Measurements from ENCODE around the gene FUT7.
"Not testable (repeated sequence)": the region's sequence is repeated elsewhere in the genome, so short reads cannot be mapped to it uniquely, and the experiment has no call there.

FUT7 gene

GRCh38 chr9:137033481-137033880 lies 1.6 kb upstream of the FUT7 start:
- DNase-seq (ENCODE audit: low read depth in 3 of 3), result not testable (repeated sequence)

GRCh38 chr9:137032858-137033257 lies 970 bp upstream of the FUT7 start:
- no peak for DNase-seq (ENCODE audit: low read depth in 3 of 3)

GRCh38 chr9:137030538-137031527 lies 1.1 kb downstream of the FUT7 start:
- DNase-seq (ENCODE audit: low read depth in 3 of 3), result no peak

- no peak for DNase-seq (ENCODE audit: low read depth in 3 of 3)
Observed at GRCh38 chr9:137030006-137030405, 1.9 kb downstream of the FUT7 start.

DNA sequence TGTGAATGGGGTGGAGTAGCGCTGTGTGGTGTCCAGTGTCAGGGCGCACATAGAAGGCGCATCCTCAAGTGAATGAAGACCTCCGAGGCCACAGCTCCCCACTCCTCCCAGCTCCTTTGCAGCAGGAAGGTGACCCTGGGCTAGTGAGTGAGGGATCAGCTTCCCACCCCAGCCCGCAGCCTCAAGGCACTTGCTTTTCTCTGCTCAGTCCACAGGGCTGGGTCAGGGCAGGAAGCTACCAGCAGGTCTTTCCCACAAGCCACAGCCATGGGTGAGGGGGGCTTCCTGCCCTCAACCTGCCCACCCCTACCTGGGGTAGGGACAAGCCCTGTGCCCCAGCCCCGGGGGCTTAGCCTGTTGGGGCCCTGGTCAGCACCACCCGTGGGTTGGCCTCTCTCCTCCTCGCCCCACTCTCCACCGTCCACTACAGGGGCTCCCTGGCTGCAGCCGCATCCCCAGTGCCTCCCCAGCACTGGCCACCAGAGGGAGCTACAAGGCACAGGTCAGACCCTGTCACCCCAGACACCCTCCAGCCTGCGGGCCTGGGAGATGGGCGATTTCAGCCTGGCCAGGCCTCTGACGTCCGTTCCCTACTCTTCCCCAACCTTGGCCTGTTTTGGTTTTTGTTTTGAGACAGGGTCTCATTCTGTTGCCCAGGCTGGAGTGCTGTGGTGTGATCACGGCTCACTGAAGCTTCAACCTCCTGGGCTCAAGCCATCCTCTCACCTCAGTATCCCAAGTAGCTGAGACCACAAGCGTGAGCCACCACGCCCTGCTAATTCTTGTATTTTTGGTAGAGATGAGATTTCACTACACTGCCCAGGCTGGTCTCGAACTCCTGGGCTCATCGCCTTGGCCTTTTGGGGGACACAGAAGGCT lies 2.6 kb downstream of the FUT7 start:
- DNase-seq (ENCODE audit: low read depth in 3 of 3), result peak; percentile 41 to 62 (median 50)

- no peak for DNase-seq (ENCODE audit: low read depth in 3 of 3)
Observed at GRCh38 chr9:137028263-137029057, 3.4 kb downstream of the FUT7 start.

GRCh38 chr9:137027369-137028262 lies 4.3 kb downstream of the FUT7 start, which contains the start of gene ABCA2:
ABCA2 (minus strand) TSS chr9:137028237; CDS start chr9:137028140, 97 bp downstream.
- no peak for DNase-seq (ENCODE audit: low read depth in 3 of 3)

GRCh38 chr9:137026828-137027227 lies 5.1 kb downstream of the FUT7 start:
- DNase-seq (ENCODE audit: low read depth in 3 of 3), result no peak

- DNase-seq (ENCODE audit: low read depth in 3 of 3), result no peak
Observed at GRCh38 chr9:137026384-137026783, 5.5 kb downstream of the FUT7 start.

GRCh38 chr9:137025517-137025966 lies 6.3 kb downstream of the FUT7 start:
- no peak for DNase-seq (ENCODE audit: low read depth in 3 of 3)

- no peak for DNase-seq (ENCODE audit: low read depth in 3 of 3)
Observed at GRCh38 chr9:137023583-137023991, 8.3 kb downstream of the FUT7 start.

DNA sequence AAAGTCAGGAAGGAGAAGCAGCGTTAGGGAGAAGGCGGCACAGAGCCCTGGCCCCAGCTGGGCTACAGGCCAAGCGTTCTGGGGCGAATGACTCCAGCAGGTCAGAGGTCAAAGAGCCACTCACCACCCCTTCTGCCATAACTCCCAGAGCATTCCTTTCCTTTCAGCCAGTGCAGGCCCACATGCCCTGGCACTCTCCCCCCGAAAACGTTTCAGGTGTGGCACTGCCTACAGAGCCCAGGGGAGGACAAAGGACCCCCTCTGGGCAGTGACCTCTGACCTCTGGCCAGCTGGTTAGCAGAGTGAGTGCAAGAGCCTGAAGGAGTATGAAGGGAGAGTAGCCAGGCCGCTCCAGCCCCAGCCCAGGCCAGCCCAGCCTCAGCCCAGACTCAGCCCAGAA lies 8.7 kb downstream of the FUT7 start:
- DNase-seq (ENCODE audit: low read depth in 3 of 3), result no peak

- DNase-seq (ENCODE audit: low read depth in 3 of 3), result no peak
Observed at GRCh38 chr9:137022662-137023008, 9.3 kb downstream of the FUT7 start.

GRCh38 chr9:137021979-137022661 lies 9.8 kb downstream of the FUT7 start:
- DNase-seq (ENCODE audit: low read depth in 3 of 3), result peak in 2 of 3 experiments; percentile 49 to 59

DNA sequence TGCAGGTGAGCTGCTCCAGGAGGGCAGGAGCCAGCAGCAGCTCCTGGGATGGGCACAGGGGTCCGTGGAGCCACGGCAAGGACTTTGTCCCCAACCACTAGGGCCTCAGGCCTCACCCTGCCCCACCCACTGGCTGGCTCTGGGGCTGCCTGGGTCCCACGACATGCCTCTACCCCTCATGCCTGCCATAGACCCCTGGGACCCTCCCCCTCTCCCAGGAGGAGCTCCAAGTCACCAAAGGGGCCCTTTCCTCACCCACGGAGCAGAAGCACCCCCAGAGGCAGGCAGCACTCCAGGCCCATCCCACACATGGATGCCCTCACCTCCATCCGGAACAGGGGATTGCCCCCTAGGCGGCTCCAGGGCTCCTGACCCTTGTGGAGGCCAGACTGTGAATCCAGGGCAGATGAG lies 10.3 kb downstream of the FUT7 start:
- no peak for DNase-seq (ENCODE audit: low read depth in 3 of 3)

DNA sequence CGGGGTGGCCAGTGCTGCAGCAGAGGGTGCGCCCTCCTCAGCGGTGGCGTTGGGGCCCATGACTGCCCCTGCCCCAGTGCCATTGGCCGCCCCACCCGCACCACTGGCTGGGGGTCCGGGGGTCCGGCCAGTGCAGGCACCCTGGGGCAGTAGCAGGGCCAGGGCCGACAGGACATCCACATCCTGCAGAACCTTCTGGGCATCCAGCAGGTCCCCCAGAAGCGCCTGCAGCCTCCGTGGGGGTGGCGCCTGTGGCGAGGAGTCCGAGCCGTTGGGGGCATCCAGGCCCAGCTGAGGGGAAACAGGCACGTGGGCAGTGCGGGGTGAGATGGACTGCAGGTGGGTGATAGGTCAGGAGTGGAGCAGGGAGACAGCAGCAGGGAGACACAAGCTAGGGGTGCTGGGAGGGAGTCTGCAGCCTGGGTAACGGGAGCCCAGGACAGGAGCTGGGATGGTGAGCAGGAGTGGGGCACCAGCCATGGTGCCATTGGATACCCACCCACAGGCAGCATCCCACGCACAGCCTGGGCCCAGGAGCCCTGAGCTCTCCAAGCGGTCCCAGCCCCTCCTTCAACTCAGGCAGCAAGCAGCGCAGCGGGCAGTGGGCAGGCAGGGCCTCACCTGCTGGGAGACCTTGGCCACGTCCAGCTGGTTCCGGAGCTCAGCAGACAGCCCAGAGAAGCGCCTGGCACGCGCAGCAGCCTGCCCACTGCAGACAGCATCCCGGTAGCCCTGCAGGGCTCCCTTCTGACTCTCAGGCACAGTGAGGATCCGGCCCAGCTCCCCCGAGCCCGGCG lies 10.9 kb downstream of the FUT7 start:
- DNase-seq (ENCODE audit: low read depth in 3 of 3), result no peak

DNA sequence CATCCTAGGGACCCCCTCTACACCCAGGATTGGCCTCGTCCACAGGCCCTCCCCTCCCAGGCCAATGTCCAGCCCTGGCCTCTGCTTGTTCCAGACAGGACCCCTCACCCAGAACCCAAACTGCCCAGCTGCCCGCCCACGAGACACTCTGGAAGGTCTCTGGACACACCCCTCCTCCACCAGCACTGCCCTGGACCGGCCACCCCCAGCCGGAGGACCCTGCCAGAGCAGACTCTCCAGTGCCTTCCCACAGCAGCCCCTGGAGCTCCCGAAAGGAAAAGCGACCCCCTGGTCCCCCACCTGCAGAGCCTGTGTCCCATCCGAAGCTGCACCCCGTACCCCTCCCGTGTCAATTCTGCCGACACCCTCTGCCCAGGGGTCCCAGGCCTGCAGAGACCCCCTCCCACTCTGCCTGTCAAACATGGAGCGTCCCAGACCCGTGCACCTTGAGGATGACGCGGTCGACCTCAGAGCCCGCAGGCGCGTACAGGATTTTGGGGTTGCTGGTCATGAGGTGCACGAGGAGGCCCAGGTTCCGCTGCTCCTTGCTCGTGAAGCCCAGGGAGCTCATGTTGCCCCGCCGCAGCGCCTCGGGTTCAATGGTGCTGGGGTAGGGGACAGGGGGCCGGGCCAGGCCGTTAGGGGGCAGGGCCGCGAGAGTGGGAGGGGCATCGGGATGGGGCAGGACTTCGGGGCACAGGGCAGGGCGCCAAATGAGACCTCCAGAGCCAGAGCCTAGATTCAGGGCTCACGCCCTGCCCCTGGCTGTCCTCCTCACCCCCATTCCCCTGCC lies 11.8 kb downstream of the FUT7 start:
- DNase-seq (ENCODE audit: low read depth in 3 of 3), result no peak

Data from stimulated activated CD4-positive, alpha-beta T cell treated with anti-CD3 and anti-CD28 coated beads, TNF-alpha, amount 100 ng/mL, for 4 hours (primary cell).